ENCODE measurements around the gene MAPK1. TPM values are rescaled to one million over a fixed set of nuclear protein-coding genes. Genes with fewer than 3 reads are reported as not detected.

Gene MAPK1
- total and polyA plus RNA-seq, 9 of the 15 experiments (the other 6 are each of a cell fraction or from before 2014, with no cell fraction given), result 46.3 to 575 (median 283) TPM

- TF ChIP-seq THAP12 (CRISPR knock-in tag; IDR thresholded peaks at IDR 0.05) (0 out of 2 replicates have a peak, but pooled peaks have one; percentile 47), ZNF77 (CRISPR knock-in tag; IDR thresholded peaks at IDR 0.05) (peak; percentile 63; the same call in 1 of the 2 replicates), ZNF239 (CRISPR knock-in tag; IDR thresholded peaks at IDR 0.05) (no peak), KAT8 (IDR thresholded peaks at IDR 0.05; ENCODE audit: low read depth) (no peak), KLF6 (CRISPR knock-in tag; IDR thresholded peaks at IDR 0.05; ENCODE audit: borderline replicate concordance) (no peak), AFF1 (IDR thresholded peaks at IDR 0.05; ENCODE audit: low read depth in 1 of 2, partially characterized antibody in 2 of 2) (no peak), ZNF133 (CRISPR knock-in tag; IDR thresholded peaks at IDR 0.05) (no peak), TBP (optimal IDR thresholded peaks at IDR 0.05; ENCODE audit: low read depth, low read length) (no peak), ZBTB26 (CRISPR knock-in tag; IDR thresholded peaks at IDR 0.05) (no peak), GATA2 (CRISPR knock-in tag; IDR thresholded peaks at IDR 0.05) (no peak), ATF3 (IDR thresholded peaks at IDR 0.05) (no peak), ATF3 (CRISPR knock-in tag; conservative IDR thresholded peaks at IDR 0.05) (0 out of 2 replicates have a peak, but pooled peaks have one; percentile 13), MED1 (CRISPR knock-in tag; IDR thresholded peaks at IDR 0.05; ENCODE audit: borderline replicate concordance) (no peak), CCNT2 (IDR thresholded peaks at IDR 0.05; ENCODE audit: borderline replicate concordance, extremely low read depth, insufficient read length, low read depth, low read length) (no peak), CLOCK (CRISPR knock-in tag; IDR thresholded peaks at IDR 0.05; ENCODE audit: borderline replicate concordance) (no peak)
Measured at GRCh38 chr22:21909871-21910270, 42.4 kb upstream of the MAPK1 start (continued).
